Measurements from ENCODE around the gene ZNF775. TPM values are rescaled to one million over a fixed set of nuclear protein-coding genes. Genes with fewer than 3 reads are reported as not detected.

ZNF775 gene
- 21.0 and 23.4 TPM in 2 replicates for total RNA-seq (2014; rRNA removed; shearing (Covaris generic))

DNA sequence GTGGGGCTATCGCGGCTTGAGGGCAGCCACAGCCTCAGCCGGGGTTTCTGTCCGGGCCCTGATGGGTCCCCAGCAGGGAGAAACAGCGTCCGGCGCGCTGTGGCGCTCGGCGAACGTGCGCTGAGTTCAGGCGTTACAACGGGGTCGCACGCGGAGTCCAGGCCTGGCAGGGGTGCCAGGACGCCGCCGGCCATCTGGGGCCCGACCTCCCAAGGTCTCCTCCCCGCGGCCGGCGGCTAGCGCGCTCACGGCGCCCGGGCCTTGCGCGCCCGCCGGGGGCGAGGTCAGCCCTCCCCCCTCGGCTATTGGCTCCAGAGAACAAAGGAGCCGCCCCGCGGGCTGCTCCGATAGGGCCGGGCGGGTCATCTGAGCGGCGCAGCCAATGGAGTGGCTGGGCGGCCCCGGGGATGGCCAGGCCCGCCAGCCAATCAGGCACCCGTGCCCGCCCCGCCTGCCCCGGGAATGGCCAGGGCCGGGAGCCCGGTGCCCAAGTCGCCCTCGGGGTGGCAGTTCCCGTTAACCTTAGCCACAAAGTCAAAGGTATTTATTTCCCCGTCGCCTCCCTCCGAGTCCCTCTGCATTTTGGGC lies at the start of gene ZNF775:
Gene ZNF775, plus strand, starts transcription at position 478 of the 588 bp plus-strand sequence. CDS start 9,141 bp downstream, outside the sequence.
- in situ Hi-C loops (cut with HindIII; ENCODE audit: low sequenced_read_pairs), result no loop called here
- peak; percentile 96 for DNase-seq (ENCODE audit: low spot score)

DNA sequence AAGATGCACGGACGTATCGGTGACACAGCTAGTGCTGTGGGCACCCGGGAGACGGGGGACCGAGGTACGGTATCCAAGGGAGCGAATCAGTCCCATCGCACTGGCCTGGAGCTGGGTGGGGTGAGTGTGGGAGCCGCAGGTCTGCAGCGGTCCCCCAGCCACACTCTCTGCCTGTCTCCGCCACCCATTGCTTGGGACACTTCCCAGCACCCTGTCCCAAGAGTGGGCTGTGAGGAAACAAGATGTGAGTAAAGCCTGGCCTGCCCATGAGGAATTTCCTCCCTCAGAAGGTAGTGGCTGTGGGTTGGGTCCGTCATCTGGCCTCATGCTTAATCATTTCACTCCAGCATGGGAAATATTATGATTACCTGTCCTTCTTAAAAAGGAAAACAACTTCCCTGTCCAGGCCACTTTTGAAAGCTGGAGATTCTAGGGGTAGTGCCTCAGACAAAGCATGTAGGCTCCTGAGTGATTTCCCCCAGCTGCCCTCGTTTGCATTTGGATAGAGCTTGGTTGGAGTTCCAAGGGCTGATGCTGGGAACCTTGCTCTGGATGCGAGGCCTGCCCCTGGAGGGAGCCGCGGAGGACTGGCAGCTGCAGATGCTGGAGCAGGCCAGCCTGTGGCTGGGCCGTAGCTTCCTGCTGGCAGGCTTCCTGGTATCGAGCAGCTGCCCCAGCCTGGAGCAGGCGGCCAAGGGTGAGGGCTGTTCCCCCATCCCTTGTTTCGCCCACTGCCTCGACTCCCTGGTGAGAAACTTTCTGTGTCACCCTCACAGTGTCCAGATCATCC lies 49.6 kb upstream of the ZNF775 start:
- DNase-seq (ENCODE audit: low spot score), result no peak
- in situ Hi-C loops (cut with HindIII; ENCODE audit: low sequenced_read_pairs), result no loop called here

DNA sequence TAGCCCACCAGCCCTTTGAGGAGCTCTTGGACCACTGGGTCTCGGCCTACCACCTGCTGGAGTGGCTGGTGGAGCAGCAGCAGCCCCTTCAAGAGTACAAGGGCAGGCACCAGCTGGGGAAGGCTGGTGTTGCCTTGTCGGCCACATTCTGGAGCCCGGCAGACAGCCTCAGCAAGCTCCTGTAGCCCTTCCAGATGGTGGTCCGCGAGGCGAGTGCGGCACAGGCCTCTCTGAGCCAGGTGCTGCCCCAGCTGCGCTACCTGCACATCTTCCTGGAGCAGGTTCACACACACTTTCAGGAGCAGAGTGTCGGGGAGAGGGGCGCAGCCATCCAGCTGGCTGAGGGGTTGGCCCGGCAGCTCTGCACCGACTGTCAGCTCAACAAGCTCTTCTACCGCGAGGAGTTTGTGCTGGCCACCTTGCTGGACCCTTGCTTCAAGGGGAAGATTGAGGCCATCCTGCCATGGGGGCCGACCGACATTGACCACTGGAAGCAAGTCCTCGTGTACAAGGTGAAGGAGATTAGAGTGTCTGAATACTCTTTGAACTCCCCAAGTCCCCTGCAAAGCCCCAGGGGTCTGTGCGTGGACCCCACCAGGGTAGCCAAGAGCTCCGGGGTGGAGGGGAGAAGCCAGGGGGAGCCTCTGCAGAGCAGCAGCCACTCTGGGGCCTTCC lies 48.8 kb upstream of the ZNF775 start:
- in situ Hi-C loops (cut with HindIII; ENCODE audit: low sequenced_read_pairs), result no loop called here
- DNase-seq (ENCODE audit: low spot score), result no peak

DNA sequence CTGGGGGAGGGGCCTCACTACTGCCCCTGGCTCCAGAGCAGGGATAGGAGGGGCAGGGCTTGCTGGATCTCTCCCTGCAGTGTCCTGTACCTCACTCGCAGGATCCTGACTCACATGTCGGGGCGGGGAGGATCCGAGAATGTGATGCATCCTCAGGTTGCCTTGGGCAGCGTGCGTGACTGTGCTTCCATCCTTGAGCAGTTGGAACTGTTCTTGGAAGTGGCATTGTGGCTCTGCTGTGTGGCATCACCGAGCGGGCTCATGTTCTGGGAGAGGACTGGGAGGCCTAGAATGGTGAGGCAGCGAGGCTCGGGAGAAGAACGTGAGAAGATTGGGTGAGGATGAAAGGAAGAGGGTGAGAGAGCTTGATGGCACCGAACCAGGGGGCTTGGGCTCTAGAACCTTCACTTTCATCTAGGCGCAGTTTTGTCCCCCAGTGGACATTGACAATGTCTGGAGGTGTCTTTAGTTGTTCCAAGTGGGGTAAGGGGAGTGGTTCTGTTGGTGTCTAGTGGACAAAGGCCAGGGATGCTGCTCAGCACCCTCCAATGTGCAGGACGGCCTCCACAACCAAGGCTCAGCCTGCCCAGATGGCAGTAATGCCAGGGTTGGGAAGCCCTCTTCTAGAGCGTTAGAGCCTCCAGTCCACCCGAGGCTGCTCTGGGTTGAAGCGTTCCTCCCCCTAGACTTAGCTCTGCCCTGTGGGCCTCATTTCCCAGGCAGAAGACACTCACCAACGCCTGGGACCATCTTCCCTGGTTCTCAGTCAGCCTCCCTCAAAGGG lies 46.1 kb upstream of the ZNF775 start:
- no peak for DNase-seq (ENCODE audit: low spot score)
- in situ Hi-C loops (cut with HindIII; ENCODE audit: low sequenced_read_pairs), result no loop called here

DNA sequence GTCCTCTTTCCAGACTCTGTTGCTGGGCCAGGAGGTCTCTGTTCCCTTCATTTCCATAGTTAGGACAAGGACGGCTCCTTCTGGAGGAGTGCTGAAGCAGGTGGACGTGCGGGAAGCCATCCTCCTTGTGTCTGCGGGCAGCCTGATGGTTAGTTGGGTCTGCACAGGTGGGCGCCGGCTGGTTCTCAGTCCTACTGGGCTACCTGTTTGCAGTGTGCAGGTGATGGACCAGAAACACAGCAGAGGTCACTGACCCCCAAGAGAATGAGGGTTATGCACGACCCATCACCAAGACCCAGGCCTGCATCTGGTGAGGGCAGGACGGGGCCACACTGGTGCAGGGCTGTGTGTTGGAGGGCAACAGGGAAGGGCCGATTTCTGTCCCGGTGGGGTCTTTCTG lies 45.5 kb upstream of the ZNF775 start:
- DNase-seq (ENCODE audit: low spot score), result no peak
- in situ Hi-C loops (cut with HindIII; ENCODE audit: low sequenced_read_pairs), result no loop called here

DNA sequence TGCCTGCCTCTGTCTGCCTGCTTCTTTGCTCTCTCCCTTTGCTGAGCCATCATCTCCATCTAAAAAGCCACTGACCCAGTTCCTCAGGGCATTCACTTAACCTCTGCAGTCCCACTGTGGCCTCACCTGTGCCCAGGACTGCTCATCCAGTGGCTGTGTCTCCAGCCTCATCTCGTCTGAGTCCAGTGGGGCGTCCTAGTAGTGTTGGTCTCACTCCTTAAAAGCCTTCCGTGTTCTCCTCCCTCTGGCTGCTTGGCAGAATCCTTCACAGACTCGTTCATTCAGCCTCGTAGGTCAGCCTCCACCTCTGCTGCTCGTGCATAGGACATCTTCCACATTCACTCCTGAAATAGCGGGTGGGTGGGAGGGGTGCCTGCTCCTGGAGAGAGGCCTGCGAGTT lies 45.0 kb upstream of the ZNF775 start:
- DNase-seq (ENCODE audit: low spot score), result no peak
- in situ Hi-C loops (cut with HindIII; ENCODE audit: low sequenced_read_pairs), result no loop called here

DNA sequence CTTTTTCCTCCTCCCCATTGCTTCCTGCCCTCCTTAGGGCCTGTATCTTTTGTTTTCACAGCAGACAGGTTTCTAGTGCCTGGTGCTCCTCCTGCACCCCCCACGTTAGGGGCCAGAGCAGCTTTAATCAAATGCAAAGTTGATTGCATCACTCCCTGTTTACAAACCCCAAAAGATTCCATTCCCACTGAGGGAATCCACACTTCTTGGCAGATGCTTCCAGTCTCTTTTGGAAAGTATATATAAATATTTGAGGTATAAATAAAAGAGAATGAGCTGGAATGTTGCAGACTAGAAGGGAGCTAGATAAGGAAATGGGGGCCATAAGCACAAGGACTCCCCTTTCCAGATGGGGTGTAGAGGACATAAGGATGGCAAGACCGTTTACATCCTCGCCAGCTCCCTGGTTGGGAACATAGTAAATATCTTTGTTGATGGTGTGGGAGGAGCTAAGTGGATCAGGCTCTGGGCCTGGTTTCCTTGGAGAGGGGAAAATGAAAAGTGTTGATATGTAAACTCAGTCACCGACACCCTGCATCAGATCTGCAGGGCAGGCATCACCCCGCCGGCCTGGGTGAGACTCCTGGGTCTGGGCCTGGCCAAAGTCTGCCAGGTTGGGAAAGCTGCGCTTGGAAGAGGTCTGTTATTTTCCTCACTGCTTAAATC lies 43.9 kb upstream of the ZNF775 start:
- in situ Hi-C loops (cut with HindIII; ENCODE audit: low sequenced_read_pairs), result no loop called here
- no peak for DNase-seq (ENCODE audit: low spot score)

DNA sequence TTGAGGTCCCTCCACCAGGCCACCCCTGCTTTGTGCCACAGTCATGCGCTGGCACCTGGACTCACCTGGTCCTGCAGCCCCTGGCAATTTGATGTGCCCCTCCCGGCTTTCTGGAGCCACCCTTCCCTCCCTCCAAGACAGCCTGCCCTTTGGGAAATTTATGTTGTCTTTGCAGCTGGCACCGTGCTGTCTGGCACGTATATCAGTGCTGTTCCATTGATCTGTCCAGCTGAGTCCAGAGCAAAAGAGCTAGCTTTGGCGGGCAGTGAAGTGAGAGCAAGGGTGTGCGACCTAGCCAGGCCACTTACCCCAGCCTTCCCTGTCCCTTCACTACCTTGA lies 43.4 kb upstream of the ZNF775 start:
- no peak for DNase-seq (ENCODE audit: low spot score)
- in situ Hi-C loops (cut with HindIII; ENCODE audit: low sequenced_read_pairs), result no loop called here

DNA sequence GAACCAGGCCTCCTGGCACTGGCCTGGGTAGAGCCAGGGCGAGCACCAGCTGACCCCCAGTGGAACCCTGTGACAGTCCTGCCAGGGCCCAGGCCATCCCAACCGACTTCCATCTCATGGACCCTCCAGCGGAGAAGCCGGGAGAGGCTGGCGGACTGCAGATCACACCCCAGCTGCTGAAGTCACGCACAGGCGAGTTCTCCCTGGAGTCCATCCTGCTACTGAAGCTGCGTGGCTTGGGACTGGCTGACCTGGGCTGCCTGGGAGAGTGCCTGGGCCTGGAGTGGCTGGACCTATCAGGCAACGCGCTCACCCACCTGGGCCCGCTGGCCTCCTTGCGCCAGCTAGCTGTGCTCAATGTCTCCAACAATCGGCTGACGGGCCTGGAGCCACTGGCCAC lies 42.4 kb upstream of the ZNF775 start:
- no peak for DNase-seq (ENCODE audit: low spot score)
- in situ Hi-C loops (cut with HindIII; ENCODE audit: low sequenced_read_pairs), result no loop called here

DNA sequence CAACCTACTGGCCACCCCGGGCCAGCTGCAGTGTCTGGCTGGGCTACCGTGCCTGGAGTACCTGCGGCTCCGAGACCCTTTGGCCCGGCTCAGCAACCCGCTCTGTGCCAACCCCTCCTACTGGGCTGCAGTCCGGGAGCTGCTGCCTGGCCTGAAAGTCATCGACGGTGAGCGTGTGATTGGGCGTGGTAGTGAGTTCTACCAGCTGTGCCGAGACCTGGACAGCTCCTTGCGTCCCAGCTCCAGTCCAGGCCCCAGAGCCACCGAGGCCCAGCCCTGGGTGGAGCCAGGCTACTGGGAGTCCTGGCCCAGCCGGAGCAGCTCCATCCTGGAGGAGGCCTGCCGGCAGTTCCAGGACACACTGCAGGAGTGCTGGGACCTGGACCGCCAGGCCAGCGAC lies 42.0 kb upstream of the ZNF775 start:
- DNase-seq (ENCODE audit: low spot score), result no peak
- in situ Hi-C loops (cut with HindIII; ENCODE audit: low sequenced_read_pairs), result no loop called here

DNA sequence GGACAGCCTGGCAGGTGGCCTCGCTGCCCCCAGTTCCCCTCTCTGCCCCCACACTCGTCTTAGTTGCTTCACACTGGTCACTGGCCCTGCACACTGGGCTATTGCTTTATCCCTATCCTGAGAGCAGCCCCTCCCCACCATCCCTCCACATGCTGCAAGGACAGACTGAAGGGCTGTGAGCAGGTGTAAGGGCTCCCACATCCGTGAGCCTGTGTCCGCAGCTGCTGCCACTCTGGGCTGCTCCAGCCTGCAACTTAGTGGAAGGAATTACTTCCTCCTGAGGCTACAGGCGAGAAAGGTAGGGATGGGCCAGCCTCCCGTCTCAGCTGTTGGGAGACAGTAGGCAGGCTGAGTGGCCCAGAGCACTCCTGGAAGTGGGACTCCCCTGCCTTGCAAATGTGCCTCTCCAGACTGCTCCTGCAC lies 41.5 kb upstream of the ZNF775 start:
- no peak for DNase-seq (ENCODE audit: low spot score)
- in situ Hi-C loops (cut with HindIII; ENCODE audit: low sequenced_read_pairs), result no loop called here

DNA sequence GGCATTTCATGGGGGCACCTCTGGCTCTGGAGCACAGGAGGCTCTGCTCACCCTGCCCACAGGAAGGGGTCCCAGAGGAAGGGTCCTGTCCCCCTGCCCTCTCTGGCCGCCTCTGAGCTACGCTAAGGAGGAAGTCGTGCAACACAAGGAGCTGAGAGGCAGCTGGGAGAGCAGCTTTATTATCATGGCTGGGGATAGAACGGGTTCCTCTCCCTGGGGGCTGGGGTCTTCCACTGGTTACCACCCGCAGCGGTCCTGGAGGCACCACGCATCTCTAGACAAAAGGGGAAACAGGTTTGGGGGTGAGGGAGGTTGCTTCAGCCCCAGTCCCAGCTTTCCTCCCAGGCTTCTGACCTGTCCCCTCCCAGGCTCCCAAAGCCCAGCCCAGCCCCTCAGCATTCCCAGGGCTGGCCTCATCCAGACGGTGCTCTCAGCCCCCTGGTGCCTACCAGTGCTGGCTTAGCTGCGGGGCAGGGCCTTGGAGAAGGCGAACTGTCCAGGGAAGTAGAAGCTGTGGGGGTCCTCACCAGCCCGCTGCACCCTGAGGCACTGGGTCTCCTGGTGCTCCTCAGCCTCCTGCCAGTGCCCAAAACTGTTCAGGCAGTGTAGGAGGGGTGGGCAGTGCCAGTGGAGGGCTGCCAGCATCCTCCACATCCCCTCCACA lies 40.8 kb upstream of the ZNF775 start:
- no peak for DNase-seq (ENCODE audit: low spot score)
- in situ Hi-C loops (cut with HindIII; ENCODE audit: low sequenced_read_pairs), result no loop called here

DNA sequence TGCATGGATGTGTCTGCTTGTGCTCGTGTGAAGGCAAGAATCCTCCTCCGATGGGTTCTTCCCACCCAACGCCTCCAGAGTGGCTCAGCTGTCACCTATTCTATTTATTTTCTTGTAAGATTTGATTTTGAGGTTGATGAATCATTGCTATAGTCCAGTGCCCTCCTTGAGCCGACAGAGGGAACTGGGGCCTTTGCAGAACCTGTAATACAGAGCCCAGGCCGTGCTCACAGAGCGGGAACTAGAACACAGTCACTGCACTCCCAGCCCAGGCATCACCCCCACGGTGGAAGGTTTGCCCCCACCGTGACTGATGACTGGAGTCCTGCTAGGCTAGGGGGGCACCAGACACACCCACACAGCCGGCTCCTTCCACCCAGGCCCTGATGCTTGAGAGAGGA lies 39.7 kb upstream of the ZNF775 start:
- no peak for DNase-seq (ENCODE audit: low spot score)
- in situ Hi-C loops (cut with HindIII; ENCODE audit: low sequenced_read_pairs), result no loop called here

DNA sequence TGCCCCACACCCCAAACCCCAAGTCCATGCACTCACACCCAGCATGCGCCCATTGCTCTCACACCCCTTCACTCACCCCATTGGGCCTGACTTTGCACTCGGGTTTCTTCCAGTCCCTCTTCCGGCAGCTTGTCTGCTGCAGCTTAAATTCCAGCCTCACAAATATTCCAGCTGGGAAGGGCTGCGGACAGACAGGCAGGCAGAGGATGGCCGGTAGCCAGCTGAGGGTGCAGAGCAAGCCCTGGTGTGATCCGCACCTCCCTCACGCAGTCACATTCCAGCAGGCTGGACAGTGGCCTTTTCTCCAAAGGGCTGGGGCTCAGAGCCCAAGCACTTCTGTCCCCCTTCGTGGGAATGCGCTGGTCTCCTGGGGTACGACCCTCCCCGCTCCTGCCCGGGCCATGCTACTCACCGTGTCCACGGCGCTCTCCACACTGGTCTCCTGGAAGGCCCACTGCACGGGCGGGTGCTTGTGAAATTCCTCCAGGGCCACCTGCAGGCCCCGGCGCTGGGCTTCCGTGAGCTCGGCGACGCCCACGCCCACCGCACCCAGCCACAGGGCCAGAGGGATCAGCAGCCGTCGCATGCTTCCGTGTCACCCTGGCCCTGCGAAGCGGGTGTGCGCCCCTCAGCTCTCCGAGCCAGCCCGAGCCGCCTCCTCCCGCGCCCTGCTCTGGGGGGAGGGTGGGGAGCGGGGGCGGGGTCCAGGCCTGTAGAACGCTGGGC lies 38.9 kb upstream of the ZNF775 start:
- in situ Hi-C loops (cut with HindIII; ENCODE audit: low sequenced_read_pairs), result no loop called here

DNA sequence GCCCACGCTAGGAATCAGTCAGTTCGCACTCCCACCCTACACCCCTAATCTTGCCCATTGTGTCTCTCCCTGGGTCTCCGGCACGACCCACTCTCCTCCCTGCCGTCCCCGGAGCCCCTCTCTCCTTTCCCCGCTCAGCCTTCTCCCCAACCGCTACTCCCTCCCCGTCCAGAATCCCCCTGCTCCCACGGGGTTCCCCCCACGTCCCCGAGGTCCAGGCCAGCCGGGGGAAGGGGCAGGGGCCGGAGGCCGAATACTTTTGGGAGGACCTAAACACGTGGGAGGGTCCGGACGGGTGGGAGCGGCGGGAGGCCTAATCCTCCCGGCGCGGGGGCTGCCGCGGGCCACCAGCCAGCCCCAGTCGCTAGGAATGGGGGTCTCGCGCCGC lies 38.3 kb upstream of the ZNF775 start:
- DNase-seq (ENCODE audit: low spot score), result no peak
- in situ Hi-C loops (cut with HindIII; ENCODE audit: low sequenced_read_pairs), result no loop called here

More for the DNA sequence above, 38.9 kb upstream of the ZNF775 start:
- no peak for DNase-seq (ENCODE audit: low spot score)

DNA sequence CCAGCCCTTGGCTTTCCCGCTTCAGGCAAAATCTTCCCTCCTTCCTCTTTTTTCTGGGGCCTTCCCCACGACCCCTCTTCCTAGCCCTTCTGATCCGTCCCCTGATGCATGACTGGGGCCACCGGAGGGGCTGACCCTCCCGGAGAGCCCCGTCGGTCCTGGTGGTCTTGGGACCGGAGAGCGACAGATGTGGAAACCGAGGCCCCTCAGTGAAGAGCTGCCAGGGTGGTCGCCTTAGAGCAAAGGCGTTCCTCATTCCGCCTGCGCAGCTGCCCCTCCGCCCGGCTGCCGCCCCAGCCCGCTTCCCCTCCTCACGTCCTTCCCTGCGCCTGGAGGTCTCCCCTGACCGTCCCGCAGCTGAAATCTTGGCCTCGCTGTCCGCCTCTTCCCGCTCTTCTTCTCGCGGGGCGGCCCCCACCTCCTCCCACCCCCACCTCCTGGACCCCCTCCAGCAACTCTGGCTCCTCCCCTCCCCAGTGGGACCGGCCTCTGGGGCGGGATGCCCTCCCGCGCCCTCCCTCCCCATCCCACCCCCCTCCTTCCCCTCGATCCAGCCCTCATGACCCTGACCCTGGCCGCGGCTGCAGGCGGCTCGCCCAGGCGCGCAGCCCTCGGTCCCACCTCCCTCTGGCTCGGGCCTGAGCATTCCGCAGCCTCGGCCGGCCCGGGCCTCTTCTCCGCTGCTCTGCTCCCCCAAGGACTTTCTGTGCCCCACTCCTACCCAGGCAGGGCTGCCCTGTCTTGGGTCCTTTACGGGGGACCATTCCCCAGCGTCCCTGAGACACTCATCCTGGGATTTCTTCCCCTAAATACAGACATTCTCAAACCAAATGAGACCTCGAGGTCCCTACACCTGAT lies 37.6 kb upstream of the ZNF775 start, which contains the start of gene RARRES2:
Gene RARRES2, minus strand, starts transcription at position 367 of the 858 bp plus-strand sequence. CDS start 1,020 bp downstream, outside the sequence.
- DNase-seq (ENCODE audit: low spot score), result no peak
- in situ Hi-C loops (cut with HindIII; ENCODE audit: low sequenced_read_pairs), result no loop called here

DNA sequence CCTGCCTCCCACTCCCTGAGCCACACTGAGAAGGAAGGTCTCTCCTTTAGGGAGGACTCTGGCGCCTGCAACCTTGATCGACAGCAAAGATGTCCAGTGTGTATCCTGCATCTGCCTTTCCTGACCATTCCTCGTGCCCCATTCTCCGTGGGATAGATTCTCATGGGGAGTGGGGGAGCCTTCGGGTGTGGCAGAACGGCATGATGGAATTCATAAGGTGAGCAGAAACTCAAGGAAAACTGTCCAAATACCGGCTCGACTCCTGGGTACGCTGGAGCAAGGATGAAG lies 37.1 kb upstream of the ZNF775 start:
- no peak for DNase-seq (ENCODE audit: low spot score)
- in situ Hi-C loops (cut with HindIII; ENCODE audit: low sequenced_read_pairs), result no loop called here

All from G401 (cell line).